22Rv1 (cell line): ENCODE measurements around the gene VPS72.

Experiments used
- ZFX ChIP-seq: fragments of 450-650 bp; IDR thresholded peaks from 2 replicates; pipeline ENCODE4 v1.6.1; 2017; ENCODE audit warnings: antibody characterized with exemption, borderline replicate concordance
- TF ChIP-seq, protein P1 (sequence below): fragments of 450-650 bp; IDR thresholded peaks from 2 replicates; pipeline ENCODE4 v1.5.1; 2017; ENCODE audit warnings: mild to moderate bottlenecking

DNA sequence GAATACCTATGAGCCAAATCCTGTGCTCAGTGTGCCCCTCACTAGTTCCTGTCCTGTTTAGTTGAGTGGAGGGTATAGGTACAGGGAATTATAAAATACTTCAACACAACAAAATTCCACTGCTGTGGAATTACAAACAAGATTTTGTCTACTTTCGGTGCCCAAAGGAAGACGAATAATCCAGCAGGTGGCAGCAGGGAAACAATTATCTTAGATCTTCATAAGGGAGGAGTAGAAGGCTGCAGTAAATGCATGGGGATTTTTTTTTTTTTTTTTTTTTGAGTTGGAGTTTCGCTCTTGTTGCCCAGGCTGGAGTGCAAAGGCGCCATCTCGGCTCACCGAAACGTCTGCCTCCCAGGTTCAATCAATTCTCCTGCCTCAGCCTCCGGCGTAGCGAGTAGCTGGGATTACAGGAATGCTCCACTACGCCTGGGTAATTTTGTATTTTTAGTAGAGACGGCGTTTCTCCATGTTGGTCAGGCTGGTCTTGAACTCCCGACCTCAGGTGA is 6.3 kb upstream of the VPS72 start:
- TF ChIP-seq, protein P1, sequence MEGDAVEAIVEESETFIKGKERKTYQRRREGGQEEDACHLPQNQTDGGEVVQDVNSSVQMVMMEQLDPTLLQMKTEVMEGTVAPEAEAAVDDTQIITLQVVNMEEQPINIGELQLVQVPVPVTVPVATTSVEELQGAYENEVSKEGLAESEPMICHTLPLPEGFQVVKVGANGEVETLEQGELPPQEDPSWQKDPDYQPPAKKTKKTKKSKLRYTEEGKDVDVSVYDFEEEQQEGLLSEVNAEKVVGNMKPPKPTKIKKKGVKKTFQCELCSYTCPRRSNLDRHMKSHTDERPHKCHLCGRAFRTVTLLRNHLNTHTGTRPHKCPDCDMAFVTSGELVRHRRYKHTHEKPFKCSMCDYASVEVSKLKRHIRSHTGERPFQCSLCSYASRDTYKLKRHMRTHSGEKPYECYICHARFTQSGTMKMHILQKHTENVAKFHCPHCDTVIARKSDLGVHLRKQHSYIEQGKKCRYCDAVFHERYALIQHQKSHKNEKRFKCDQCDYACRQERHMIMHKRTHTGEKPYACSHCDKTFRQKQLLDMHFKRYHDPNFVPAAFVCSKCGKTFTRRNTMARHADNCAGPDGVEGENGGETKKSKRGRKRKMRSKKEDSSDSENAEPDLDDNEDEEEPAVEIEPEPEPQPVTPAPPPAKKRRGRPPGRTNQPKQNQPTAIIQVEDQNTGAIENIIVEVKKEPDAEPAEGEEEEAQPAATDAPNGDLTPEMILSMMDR, result peak; percentile 92
- no peak for TF ChIP-seq ZFX
